ENCODE data around the gene IFT74. TPM values are rescaled to one million over a fixed set of nuclear protein-coding genes. Genes with fewer than 3 reads are reported as not detected.

Gene IFT74
- total RNA-seq, result 6.5 and 13.7 TPM in 2 replicates

GRCh38 chr9:26955921-26956859 lies at the start of gene IFT74:
Gene IFT74 (plus strand): TSS chr9:26956412. CDS start chr9:26961968, 5,556 bp downstream.

GRCh38 chr9:26946753-26947727 lies 9.2 kb upstream of the IFT74 start, which contains the start of gene PLAA:
Gene PLAA (minus strand): TSS chr9:26947242. CDS start chr9:26947045, 197 bp downstream.

GRCh38 chr9:27005491-27005890 lies 49.3 kb downstream of the IFT74 start, which contains the start of gene LRRC19:
Gene LRRC19 (minus strand): TSS chr9:27005672. CDS start chr9:26999694, 5,978 bp downstream.

GRCh38 chr9:27108981-27109541 lies 152.8 kb downstream of the IFT74 start, which contains the start of gene TEK:
Gene TEK (plus strand): TSS chr9:27109225. CDS start chr9:27109591, 366 bp downstream.

Other genes starting within 250 kb of the IFT74 start
- 17.7 and 20.9 TPM in 2 replicates for gene CAAP1, start 63.6 kb upstream of the IFT74 start, total RNA-seq
- gene PLAA, start 9.2 kb upstream of the IFT74 start, total RNA-seq, result 31.8 and 37.4 TPM in 2 replicates
- not detected in 2 replicates for gene LRRC19, start 49.3 kb downstream of the IFT74 start, total RNA-seq
- gene TEK, start 152.8 kb downstream of the IFT74 start, total RNA-seq, result under 0.01 and 0.09 TPM in 2 replicates